Loucy (cell line): ENCODE measurements around the gene TTLL5.

ENCODE experiments used
- H2AFZ ChIP-seq: fragments of 200-600 bp; sonication (generic); 2 replicates; pipeline ENCODE4 v1.6.0; 2016; ENCODE audit warnings: antibody characterized with exemption, mild to moderate bottlenecking, low read length, moderate library complexity
- H3F3A ChIP-seq: fragments of 200-600 bp; 2 replicates; pipeline ENCODE4 v1.6.0; 2016; ENCODE audit warnings: antibody characterized with exemption, low read depth, mild to moderate bottlenecking
- H3K27me3 ChIP-seq: fragments of 200-600 bp; sonication (generic); 2 replicates; pipeline ENCODE4 v1.6.1; 2014; ENCODE audit warnings: low read length, mild to moderate bottlenecking; ENCODE audit not compliant: insufficient read depth, poor library complexity, severe bottlenecking
- H3K36me3 ChIP-seq: fragments of 200-600 bp; sonication (generic); 2 replicates; pipeline ENCODE4 v1.6.1; 2016; ENCODE audit warnings: low read length; ENCODE audit not compliant: insufficient read depth
- H3K4me1 ChIP-seq: fragments of 200-600 bp; sonication (generic); 2 replicates; pipeline ENCODE4 v1.5.1; 2014; ENCODE audit warnings: low read length, mild to moderate bottlenecking; ENCODE audit not compliant: insufficient read depth, poor library complexity, severe bottlenecking
- H3K4me2 ChIP-seq: fragments of 200-600 bp; sonication (generic); 2 replicates; pipeline ENCODE4 v1.6.0; 2014; ENCODE audit warnings: antibody characterized with exemption, low read length, low read depth, mild to moderate bottlenecking; ENCODE audit not compliant: poor library complexity, severe bottlenecking
- H3K4me3 ChIP-seq: fragments of 200-600 bp; sonication (generic); 2 replicates; pipeline ENCODE4 v1.5.1; 2014; ENCODE audit warnings: low read length, mild to moderate bottlenecking, mixed read lengths; ENCODE audit not compliant: poor library complexity, severe bottlenecking
- H3K79me2 ChIP-seq: fragments of 200-600 bp; sonication (generic); 2 replicates; pipeline ENCODE4 v1.6.1; 2014; ENCODE audit warnings: low read length; ENCODE audit not compliant: insufficient read depth
- H3K9ac ChIP-seq: fragments of 200-600 bp; sonication (generic); 2 replicates; pipeline ENCODE4 v1.6.0; 2014; ENCODE audit warnings: mild to moderate bottlenecking, low read depth, low read length, moderate library complexity; ENCODE audit not compliant: poor library complexity, severe bottlenecking
- H3K9me2 ChIP-seq: fragments of 200-600 bp; sonication (generic); replicated peaks from 2 replicates; pipeline ENCODE4 v1.6.1; 2016; ENCODE audit warnings: low read depth, low read length, mixed read lengths
- H3K9me3 ChIP-seq: fragments of 200-600 bp; sonication (generic); 2 replicates; pipeline ENCODE4 v1.6.1; 2014; ENCODE audit warnings: mild to moderate bottlenecking, antibody characterized with exemption, low read length, low read depth; ENCODE audit not compliant: insufficient read depth
- H4K20me1 ChIP-seq: fragments of 200-600 bp; sonication (generic); 2 replicates; pipeline ENCODE4 v1.6.0; 2014; ENCODE audit warnings: antibody characterized with exemption, low read length, mild to moderate bottlenecking; ENCODE audit not compliant: insufficient read depth, poor library complexity, severe bottlenecking
- CTCF ChIP-seq: fragments of 200-600 bp; sonication (generic); conservative IDR thresholded peaks from 2 replicates; pipeline ENCODE4 v1.5.1; 2014; ENCODE audit warnings: mild to moderate bottlenecking, antibody characterized with exemption, low read length
- EZH2phosphoT487 ChIP-seq: fragments of 200-600 bp; IDR thresholded peaks from 2 replicates; pipeline ENCODE4 v1.6.1; 2018; ENCODE audit warnings: antibody characterized with exemption, mild to moderate bottlenecking, moderate library complexity, borderline replicate concordance

Gene TTLL5

GRCh38 chr14:75715926-75716780 is 55.1 kb downstream of the TTLL5 start:
- no peak overlapping the region for H3K4me2 ChIP-seq
- H3F3A ChIP-seq = no peaks in the 10 kb centered on the region

DNA sequence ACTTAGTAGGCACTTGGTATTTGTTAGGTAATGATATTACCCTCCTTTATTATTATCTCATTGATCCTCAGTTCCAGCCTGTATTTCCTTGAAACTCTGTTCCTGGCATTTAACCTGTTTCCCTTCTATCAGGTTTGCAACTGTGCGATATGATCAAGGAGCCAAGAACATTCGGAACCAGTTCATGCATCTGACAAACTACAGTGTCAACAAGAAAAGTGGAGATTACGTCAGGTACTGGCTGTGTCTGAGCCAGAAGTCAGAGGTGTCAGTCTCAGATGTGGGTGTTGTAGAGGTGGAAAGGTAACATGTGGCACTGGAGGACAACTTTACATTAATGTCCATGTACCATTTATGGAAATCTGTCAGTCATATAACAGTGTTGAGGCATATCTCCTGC is 56.7 kb downstream of the TTLL5 start:
- TF ChIP-seq EZH2phosphoT487 (no peak), CTCF (no peak)
- H3K4me1 ChIP-seq = no peaks in the 10 kb centered on the region
- H3K79me2 ChIP-seq = no peaks in the 10 kb centered on the region
- peaks cover 60% of the 10 kb centered on the region for H3K36me3 ChIP-seq
- no peak overlapping the region for H3K4me2 ChIP-seq
- H3K9ac ChIP-seq = no peak overlapping the region
- no peak overlapping the region for H3K4me3 ChIP-seq
- no peaks in the 10 kb centered on the region for H3F3A ChIP-seq
- no peaks in the 10 kb centered on the region for H3K9me2 ChIP-seq
- H2AFZ ChIP-seq = no peak overlapping the region
- no peaks in the 10 kb centered on the region for H4K20me1 ChIP-seq
- no peaks in the 10 kb centered on the region for H3K27me3 ChIP-seq
- no peaks in the 10 kb centered on the region for H3K9me3 ChIP-seq

More at GRCh38 chr14:75715926-75716780, 55.1 kb downstream of the TTLL5 start:
- Histone ChIP-seq H3K4me3 (no peak overlapping the region), H3K36me3 (peaks cover 47% of the 10 kb centered on the region), H3K4me1 (no peaks in the 10 kb centered on the region), H2AFZ (no peak overlapping the region), H3K79me2 (no peaks in the 10 kb centered on the region), H3K27me3 (no peaks in the 10 kb centered on the region), H3K9me2 (no peaks in the 10 kb centered on the region), H4K20me1 (no peaks in the 10 kb centered on the region), H3K9me3 (no peaks in the 10 kb centered on the region), H3K9ac (no peak overlapping the region)
- TF ChIP-seq EZH2phosphoT487 (no peak), CTCF (no peak)

DNA sequence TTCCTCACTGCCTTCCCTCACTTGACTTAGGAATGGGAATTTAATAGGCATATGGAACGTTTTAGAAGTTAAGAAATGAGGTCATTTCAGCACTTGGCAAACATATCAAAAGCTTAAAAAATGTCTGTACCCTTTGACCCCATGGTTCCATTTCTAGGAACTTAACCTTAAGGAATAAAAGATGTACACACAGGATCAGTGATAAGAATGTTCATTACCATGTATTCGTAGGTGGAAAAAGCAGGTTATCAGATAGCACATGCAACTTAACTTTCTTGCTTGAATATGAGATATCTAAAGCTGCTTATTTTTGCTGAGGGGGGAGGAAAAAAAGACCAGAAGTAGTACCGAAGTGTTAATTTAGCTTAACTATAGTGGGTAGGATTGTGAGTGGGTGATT is 57.2 kb downstream of the TTLL5 start:
- no peak for TF ChIP-seq EZH2phosphoT487
- TF ChIP-seq CTCF = no peak
- Histone ChIP-seq H3K4me1 (no peaks in the 10 kb centered on the region), H4K20me1 (no peaks in the 10 kb centered on the region), H2AFZ (no peak overlapping the region), H3K36me3 (peaks cover 60% of the 10 kb centered on the region), H3F3A (no peaks in the 10 kb centered on the region), H3K9me3 (no peaks in the 10 kb centered on the region), H3K27me3 (no peaks in the 10 kb centered on the region), H3K4me2 (no peak overlapping the region), H3K9ac (no peak overlapping the region), H3K79me2 (no peaks in the 10 kb centered on the region), H3K4me3 (no peak overlapping the region), H3K9me2 (no peaks in the 10 kb centered on the region)
